HG02588 (cell line): ENCODE data around the gene EPB41L4A.
"Not testable (repeated sequence)": the region's sequence is repeated elsewhere in the genome, so short reads cannot be mapped to it uniquely, and the experiment has no call there.

Experiments used
- ATAC-seq: cut with Tn5 transposase; IDR thresholded peaks from one replicate; pipeline ENCODE4 v1.9.1; 2021; ENCODE audit warnings: mild to moderate bottlenecking, moderate library complexity; ENCODE audit not compliant: unreplicated experiment

EPB41L4A gene

DNA sequence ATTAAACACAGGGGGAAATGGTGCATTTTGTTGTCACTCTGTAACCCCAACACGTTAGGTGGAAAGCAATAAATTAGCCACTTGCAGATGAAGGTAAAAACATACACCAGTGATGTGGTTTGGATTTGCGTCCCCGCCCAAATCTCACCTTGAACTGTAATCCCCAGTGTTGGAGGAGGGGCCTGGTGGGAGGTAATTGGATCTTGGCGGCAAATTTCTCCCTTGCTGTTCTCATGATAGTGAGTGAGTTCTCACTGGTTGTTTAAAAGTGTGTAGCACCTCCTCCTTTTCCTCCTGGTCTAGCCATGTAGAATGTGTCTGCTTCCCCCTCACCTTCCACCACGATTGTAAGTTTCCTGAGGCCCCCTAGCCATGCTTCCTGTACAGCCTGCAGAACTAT is 17.2 kb downstream of the EPB41L4A start:
- no peak for ATAC-seq

- ATAC-seq = no peak
Measured at GRCh38 chr5:112397690-112398089, 21.4 kb downstream of the EPB41L4A start.

- no peak for ATAC-seq
Measured at GRCh38 chr5:112396430-112396829, 22.6 kb downstream of the EPB41L4A start.

GRCh38 chr5:112395299-112395698 is 23.8 kb downstream of the EPB41L4A start:
- not testable (repeated sequence) for ATAC-seq

- ATAC-seq = no peak
Measured at GRCh38 chr5:112390327-112390726, 28.8 kb downstream of the EPB41L4A start.

GRCh38 chr5:112388739-112389138 is 30.3 kb downstream of the EPB41L4A start:
- ATAC-seq = no peak

DNA sequence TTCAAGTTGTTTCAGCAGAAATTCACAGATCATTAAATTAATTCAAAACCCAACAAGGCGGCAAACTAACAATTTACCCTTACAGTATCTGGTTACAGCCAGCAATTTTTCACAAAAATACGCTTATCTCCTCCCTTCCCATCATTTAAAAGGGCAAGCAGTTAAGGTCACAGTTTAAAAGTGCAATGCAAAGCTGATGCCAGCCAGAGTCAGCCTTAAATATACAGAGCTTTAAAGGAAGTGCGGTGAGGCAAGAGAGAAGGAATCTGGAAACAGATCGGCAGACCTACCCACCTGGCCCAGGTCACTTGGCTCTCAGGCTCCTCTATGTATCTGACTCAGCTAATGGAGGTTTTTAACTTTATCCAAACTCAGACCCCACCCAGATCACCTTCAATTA is 31.0 kb downstream of the EPB41L4A start:
- no peak for ATAC-seq

GRCh38 chr5:112386766-112387165 is 32.3 kb downstream of the EPB41L4A start:
- ATAC-seq = no peak

GRCh38 chr5:112385969-112386368 is 33.1 kb downstream of the EPB41L4A start:
- ATAC-seq = no peak

DNA sequence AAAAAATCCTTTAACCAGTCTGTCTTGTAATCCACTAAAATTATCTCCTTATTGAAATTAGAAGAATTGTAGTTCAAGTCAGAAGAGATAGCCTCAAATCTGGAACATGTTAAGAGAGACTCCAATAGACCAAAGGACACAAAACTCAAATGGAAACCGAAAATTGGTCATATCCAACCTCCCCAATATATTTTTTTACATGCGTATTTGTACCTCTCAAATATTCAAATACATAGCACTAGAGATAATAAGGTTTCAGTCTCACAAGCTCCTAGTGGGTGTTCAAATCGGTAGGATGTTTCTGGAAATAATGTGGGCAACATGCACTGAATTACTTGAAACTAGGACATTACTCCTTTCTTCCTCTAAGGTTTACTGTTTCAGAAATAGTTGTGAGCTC is 33.5 kb downstream of the EPB41L4A start:
- no peak for ATAC-seq

DNA sequence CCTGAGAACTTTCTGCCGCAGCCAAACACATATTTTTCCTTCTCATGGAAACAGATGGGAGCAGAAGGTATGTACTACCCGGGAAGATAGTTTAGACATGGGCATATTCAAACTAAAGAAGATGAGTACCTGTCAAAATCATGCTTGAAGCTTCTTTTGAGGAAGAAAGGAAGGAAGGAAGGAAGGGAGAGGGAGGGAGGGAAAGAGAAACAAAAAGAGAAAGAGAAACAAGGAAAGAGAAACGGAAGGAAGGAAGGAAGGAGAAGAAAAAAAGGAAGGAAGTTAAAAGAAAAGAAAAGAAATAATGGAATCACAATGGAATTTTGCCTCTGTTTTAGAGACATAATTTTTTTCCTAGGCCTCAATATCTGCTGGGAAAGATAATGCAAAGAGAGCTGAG is 34.6 kb downstream of the EPB41L4A start:
- ATAC-seq = no peak

GRCh38 chr5:112382886-112383285 is 36.2 kb downstream of the EPB41L4A start:
- no peak for ATAC-seq

- ATAC-seq = no peak
Measured at GRCh38 chr5:112381521-112381920, 37.6 kb downstream of the EPB41L4A start.

DNA sequence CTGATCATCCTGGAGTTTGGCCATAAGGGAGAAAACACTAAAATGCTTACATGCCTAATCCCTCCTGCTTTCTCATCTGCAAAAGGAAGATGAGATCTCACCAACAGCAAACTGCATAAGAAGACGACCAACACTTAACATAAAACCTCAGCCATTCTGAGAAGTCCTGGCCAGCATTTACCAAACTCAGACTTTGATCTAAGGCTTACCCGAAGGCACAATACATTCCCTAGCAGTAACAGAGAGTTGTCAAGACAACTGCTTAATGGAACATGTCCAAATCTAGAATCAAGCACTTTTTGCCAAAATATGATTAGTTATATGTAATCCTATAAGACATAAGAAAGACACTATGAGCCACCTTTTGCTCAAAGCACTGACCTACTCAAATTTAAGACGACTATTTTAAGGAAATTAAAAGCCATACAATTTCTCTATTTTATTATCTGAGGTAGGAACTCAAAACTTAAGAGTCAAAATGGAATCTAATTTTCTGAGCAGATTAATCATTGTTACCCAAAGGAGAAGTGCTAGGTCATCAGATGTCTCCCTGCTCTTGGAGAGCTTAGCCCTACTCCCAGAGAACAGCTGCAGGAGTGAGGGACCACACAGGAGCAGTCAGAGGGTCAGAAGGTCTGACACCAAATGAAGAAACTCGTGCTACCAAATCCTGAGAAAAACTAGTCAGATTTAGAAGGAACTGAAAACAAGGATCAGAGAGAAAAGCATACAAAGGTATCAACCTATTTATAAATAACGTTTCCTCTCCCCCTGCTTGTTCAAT is 39.3 kb downstream of the EPB41L4A start:
- no peak for ATAC-seq

DNA sequence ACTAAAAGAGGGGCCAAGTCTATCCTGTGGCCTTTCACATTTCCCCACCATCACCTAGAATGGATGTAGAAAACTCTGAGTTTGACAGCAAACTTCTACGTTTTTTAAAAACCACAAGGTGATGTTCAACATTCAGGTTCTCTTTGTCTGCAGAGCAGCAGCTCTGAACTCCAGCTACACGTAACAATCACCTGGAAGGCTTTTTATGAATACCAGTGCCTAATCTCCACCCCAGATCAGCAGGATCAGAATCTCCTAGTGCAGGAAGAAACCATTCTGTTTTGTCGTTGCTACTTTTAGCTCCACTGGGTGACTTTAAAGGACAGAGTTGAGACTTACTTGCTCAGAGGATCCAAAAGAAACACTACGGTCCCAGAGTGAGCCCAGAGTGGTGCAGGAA is 44.3 kb downstream of the EPB41L4A start:
- ATAC-seq = no peak

- no peak for ATAC-seq
Measured at GRCh38 chr5:112374356-112374755, 44.7 kb downstream of the EPB41L4A start.

DNA sequence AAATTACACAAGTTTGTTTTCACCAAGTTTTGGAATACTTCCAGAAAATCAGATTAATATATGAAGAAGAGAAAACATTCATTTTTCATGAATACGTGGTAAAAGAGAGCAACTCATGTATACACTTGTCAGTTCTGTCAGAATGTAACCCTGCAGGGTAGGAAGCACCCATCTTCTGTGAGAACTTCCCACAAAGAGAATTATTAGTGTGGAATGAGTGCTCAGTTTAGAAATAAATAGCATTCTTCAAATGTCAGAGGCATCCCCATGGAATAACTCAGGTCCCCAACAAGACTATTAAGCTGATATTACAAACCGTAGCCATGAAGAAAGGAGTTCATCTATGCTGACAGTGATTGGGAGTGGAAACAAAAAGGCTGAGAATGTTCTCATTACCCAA is 45.2 kb downstream of the EPB41L4A start:
- ATAC-seq = no peak

DNA sequence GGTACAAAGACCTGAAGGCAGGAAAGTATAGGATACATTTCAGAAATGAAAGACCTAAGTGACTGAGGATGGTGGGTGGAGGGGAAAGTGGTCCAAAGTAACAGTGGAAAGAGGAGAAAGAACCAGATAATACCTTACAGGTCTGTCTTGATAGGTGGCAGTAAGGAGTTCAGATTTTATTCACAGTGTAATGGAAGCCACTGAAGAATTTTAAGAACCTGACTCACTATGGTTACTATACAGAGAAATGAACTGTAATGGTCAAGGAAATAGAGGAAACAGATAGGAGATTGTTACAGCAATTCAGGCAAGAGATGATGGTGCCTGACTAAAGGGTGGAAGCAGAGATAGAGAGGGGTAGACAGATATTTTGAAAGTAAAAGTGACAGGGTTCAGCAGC is 46.5 kb downstream of the EPB41L4A start:
- ATAC-seq = no peak

GRCh38 chr5:112371067-112371466 is 48.0 kb downstream of the EPB41L4A start:
- no peak for ATAC-seq

- no peak for ATAC-seq
Measured at GRCh38 chr5:112367400-112367799, 51.7 kb downstream of the EPB41L4A start.

DNA sequence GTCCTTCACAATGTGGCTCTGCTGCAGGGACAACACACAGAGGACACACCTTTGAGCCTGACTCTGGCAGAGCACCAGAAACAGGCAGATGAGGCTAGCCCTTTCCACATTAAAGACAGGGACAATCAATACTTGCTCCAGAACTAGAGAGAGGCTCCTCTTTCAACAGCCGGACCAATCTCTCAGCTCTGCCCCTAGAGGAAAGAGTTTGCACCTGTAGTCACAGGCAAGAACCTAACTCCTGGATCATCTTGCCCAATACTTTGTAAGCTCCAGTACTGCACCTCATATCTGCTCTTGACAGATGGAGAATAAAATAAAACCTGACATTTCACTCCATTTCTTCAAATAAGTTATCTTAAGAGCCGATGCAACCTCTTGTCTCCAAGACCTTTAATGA is 52.1 kb downstream of the EPB41L4A start:
- no peak for ATAC-seq

DNA sequence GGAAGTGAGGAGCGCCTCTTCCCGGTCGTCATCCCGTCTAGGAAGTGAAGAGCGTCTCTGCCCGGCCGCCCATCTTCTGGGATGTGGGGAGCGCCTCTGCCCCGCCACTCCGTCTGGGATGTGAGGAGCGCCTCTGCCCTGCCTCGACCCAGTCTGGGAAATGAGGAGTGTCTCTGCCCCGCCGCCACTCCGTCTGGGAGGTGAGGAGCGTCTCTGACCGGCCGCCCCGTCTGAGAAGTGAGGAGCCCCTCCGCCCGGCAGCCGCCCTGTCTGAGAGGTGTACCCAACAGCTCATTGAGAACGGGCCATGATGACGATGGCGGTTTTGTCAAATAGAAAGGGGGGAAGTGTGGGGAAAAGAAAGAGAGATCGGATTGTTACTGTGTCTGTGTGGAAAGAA is 58.3 kb downstream of the EPB41L4A start:
- not testable (repeated sequence) for ATAC-seq
